ENCODE results near the gene NUP214. TPM values are rescaled to one million over a fixed set of nuclear protein-coding genes. Genes with fewer than 3 reads are reported as not detected.
"Not testable (repeated sequence)": the region's sequence is repeated elsewhere in the genome, so short reads cannot be mapped to it uniquely, and the experiment has no call there.

The NUP214 gene
- total RNA-seq, 1 donor from 2014 or later, result 52.1 TPM

GRCh38 chr9:131116281-131117120 lies 8.9 kb upstream of the NUP214 start:
- no peak for DNase-seq (ENCODE audit: low spot score)

DNA sequence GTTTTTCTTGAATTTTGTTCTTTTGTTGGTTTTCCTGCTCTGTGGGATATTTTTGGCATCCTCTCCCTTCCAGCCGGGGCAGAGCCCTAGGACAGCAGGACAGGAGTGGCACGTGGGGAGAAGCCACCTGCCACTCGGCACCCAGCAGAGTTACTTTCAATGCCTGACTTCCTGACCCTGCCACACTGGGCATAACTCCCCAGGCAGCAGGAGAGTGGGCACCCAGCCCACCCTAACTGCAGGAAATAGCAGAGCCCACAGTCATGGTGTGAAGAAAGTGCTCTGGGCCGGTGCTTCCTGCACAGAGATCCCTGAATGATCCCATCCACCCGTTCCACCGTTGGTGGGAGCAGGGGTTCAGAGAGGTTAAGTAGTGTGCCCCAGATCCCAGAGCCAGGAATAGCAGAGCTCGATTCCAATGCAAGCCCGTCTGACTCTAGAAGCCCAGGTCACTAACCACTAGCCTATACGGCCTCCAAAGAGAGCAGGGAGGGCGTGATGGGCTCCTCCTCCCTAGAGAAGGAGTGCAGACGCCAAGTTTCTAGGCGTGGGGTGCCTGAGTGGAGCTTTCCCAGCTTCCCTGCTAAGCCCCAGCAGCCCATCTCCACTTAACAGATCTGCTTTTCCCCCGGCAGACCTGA lies 8.1 kb upstream of the NUP214 start:
- no peak for DNase-seq (ENCODE audit: low spot score)

DNA sequence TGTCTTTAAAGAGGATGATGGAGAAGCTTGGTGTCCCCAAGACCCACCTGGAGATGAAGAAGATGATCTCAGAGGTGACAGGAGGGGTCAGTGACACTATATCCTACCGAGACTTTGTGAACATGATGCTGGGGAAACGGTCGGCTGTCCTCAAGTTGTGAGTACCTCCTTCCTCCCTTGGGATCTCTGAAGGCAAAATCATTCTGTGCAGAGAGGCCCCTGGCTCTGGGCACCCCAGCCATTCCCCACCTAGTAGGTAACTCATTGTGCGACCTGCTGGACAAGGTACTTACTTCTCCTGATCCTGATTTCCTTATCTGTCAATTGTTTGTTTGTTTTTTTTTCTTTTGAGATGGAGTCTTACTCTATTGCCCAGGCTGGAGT lies 7.6 kb upstream of the NUP214 start:
- no peak for DNase-seq (ENCODE audit: low spot score)

- DNase-seq (ENCODE audit: low spot score), result no peak
Measured at GRCh38 chr9:131119600-131119999, 5.8 kb upstream of the NUP214 start.

- no peak for DNase-seq (ENCODE audit: low spot score)
Measured at GRCh38 chr9:131120620-131121228, 4.7 kb upstream of the NUP214 start.

GRCh38 chr9:131121346-131121745 lies 4.0 kb upstream of the NUP214 start:
- DNase-seq (ENCODE audit: low spot score), result no peak

DNA sequence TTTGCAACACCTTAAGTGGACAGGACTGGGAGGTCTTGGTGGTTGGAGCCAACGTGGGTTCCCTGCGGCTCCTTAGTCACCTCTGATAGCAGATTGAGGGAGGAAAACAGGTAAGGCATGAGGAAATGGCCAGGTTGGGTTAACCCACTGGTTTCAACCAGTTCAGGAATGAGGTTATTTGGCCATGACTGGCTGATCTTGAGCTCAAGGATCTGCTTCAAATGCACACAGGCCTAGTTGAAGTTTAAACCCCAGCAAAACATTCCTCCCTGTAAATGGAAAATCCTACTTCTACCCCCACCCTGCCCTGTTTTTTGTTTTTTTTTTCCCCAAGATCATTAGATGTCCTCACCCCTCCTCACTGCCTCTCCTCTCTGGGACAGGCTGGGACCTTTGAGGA lies 3.2 kb upstream of the NUP214 start:
- DNase-seq (ENCODE audit: low spot score), result no peak

DNA sequence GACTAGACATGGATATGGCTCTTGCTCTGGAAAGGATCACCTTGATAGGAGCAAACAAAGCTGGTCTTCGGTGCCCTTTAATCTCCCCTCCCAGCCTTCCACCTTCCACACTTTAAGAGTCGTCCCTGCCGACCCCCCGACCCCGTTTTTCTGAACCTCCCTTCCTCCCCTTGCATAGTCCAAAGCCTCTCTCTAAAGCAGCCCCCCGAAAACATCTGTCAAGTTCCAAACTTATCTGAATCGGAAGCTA lies 423 bp upstream of the NUP214 start:
- DNase-seq (ENCODE audit: low spot score), result no peak

DNA sequence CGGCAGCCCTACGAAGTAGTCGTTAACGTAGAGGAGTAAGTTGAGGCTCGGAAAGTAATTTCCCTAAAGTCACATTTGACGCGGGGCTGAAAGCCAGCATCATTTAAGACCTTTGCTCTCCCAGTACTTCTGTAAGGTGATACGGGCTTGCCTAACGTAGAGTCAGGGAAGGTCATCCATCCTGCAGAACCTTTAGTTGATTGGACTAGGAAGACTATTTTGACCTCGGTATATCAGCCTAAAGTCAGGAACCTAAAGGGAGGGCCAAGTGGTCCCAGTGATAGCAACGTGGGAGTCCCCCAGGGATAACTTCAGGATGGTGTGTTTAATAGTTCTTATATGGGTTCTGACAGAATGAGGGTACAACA lies 657 bp downstream of the NUP214 start:
- DNase-seq (ENCODE audit: low spot score), result no peak

DNA sequence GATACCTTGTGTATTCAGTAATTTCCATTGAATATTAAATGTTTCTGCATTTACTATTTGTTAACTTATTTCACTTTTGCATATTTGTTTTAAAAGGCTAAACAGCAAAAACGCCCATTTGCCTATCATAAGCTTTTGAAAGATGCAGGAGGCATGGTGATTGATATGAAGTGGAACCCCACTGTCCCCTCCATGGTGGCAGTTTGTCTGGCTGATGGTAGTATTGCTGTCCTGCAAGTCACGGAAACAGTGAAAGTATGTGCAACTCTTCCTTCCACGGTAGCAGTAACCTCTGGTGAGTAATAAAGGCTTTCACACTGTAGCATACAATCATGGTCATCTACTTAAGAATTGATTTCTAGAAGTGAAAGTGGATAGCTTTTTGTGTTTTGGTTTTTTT lies 3.8 kb downstream of the NUP214 start:
- DNase-seq (ENCODE audit: low spot score), result no peak

- no peak for DNase-seq (ENCODE audit: low spot score)
Measured at GRCh38 chr9:131138676-131139075, 13.3 kb downstream of the NUP214 start.

DNA sequence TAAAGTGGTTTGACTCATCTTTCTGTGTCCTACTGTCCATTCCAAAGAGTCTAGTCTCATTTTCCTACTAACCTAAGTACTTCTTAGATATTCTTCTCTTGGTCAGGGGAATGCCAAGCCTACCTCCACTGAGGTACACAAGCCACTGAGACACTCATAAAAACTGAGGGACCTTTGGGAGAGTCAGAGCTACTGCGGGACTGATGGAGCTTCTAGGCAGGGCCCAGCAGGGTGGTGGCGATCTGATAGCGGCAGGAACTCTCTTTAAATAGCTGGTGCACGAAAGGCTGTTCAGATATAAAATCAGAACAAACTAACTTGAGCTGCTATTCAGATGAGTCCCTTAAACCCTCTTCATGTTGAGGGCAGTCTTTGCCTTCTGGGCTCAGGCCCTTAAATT lies 14.7 kb downstream of the NUP214 start:
- DNase-seq (ENCODE audit: low spot score), result no peak

GRCh38 chr9:131140550-131140949 lies 15.2 kb downstream of the NUP214 start:
- no peak for DNase-seq (ENCODE audit: low spot score)

DNA sequence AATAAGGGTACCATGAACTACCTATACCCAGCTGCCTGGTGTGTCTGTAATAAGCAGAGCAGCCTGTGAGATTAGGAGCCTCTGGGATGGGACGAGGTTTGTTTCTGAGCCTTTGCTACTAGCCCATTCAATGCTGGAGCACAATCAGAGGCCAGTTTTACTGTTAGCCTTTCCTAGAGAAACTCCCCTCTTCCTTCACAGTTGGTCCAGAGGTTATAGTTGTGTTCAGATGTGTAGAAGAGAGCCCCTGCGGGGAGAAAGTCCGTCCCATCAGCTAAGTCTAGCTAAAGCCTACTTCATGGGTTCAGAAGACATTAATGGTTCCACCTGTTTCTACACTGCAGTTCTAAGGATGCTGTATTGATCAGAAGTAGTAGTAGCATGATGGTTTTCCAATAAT lies 16.8 kb downstream of the NUP214 start:
- DNase-seq (ENCODE audit: low spot score), result no peak

DNA sequence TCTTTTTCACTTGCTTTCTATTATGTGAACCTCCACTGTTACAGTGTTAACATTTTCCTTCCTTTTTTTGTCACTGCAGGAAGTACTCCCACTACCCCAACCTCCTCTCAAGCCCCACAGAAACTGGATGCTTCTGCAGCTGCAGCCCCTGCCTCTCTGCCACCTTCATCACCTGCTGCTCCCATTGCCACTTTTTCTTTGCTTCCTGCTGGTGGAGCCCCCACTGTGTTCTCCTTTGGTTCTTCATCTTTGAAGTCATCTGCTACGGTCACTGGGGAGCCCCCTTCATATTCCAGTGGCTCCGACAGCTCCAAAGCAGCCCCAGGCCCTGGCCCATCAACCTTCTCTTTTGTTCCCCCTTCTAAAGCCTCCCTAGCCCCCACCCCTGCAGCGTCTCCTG lies 18.8 kb downstream of the NUP214 start:
- DNase-seq (ENCODE audit: low spot score), result no peak

- DNase-seq (ENCODE audit: low spot score), result no peak
Measured at GRCh38 chr9:131145245-131145644, 19.9 kb downstream of the NUP214 start.

DNA sequence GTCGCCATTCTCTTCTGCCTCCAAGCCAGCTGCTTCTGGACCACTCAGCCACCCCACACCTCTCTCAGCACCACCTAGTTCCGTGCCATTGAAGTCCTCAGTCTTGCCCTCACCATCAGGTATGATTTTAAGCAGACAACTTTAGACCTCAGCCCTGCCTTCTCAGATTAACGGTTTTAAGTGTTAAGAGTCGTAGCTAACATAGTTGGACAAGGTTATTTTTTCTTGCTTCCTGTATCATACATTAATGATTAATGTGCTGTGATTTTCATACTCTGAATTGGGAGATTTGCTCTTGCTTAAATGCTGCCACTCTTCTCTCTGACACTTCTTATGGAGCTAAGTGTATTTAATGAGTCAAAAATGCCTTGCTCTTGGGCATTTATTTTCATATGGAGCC lies 20.8 kb downstream of the NUP214 start:
- DNase-seq (ENCODE audit: low spot score), result no peak

DNA sequence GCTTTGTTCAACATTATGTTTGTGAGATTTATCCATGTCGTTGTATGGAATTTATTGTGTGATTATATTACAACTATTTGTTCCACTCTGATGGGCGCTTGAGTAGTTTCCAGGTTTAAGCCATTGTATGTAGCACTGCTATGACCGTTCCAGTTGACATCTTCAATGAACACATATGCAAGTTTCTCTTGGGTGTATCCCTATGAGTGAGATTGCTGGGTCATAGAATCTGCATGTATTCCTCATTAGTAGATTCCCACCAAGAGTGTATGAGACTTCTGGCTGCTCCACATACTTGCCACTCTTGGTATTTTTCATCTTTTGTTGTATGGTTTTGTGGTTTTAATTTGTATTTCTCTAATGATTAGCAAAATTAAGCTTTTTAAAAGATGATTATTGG lies 22.9 kb downstream of the NUP214 start:
- no peak for DNase-seq (ENCODE audit: low spot score)

- no peak for DNase-seq (ENCODE audit: low spot score)
Measured at GRCh38 chr9:131148966-131149687, 23.7 kb downstream of the NUP214 start.

DNA sequence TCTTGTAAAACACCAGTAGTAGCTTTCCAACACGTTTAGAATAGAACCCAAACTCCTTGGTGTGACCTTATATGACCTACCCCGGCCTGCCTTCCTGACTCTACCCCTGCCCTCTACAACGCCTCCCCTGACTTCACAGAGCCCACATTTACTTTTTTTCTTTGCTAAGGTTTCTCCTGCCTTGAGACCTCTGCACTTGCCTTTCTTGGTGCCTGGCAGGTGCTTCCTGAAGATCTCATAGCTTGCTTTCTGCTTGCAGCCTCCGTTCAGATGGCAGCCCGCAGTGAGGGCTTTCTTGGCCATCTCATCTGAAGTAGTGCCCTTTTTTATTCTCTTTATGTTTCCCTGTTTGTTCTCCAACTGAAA lies 24.3 kb downstream of the NUP214 start:
- DNase-seq (ENCODE audit: low spot score), result no peak

DNA sequence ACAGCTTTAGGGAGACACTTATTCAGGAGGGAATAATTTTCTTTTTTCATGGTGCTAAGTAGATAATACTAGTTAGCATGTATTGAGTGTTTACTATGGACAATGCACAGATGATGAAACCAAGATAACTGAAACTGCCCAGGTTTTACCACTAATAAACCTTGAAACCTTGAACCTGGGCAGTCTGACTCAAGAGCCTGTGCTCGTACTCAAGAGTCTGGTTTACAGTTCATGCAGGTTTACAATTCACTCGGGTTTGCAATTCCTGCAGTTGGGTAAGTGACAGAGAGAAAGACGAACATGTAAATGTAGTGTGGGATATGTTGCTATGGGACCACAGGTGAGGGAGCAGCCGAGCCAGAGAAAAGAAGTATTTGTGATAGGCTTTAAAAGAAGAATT lies 28.2 kb downstream of the NUP214 start:
- DNase-seq (ENCODE audit: low spot score), result no peak

GRCh38 chr9:131158673-131159072 lies 33.3 kb downstream of the NUP214 start:
- DNase-seq (ENCODE audit: low spot score), result not testable (repeated sequence)

Data from mucosa of gallbladder (tissue), 1 donor.